MM.1S (cell line): ENCODE data around the gene LLPH.

Experiments
- DNase-seq: peaks from one replicate; pipeline ENCODE4 v3.0.0-alpha.2; 2015
- H2AFZ ChIP-seq: fragments of 300-600 bp; sonication (generic); 2 replicates; pipeline ENCODE4 v1.6.0; 2016; ENCODE audit warnings: antibody characterized with exemption, low read length
- H3F3A ChIP-seq: fragments of 300-600 bp; sonication (generic); 2 replicates; pipeline ENCODE4 v1.6.1; 2016; ENCODE audit warnings: mild to moderate bottlenecking, antibody characterized with exemption, low read length, moderate library complexity, mixed read lengths; ENCODE audit not compliant: insufficient read depth
- H3K27ac ChIP-seq: fragments of 300-600 bp; sonication (generic); 2 replicates; pipeline ENCODE4 v1.5.1; 2016; ENCODE audit warnings: mild to moderate bottlenecking, low read length
- H3K27me3 ChIP-seq: fragments of 300-600 bp; sonication (generic); replicated peaks from 2 replicates; pipeline ENCODE4 v1.6.0; 2016; ENCODE audit warnings: low read length; ENCODE audit not compliant: insufficient read depth
- H3K36me3 ChIP-seq: fragments of 300-600 bp; sonication (generic); replicated peaks from 2 replicates; pipeline ENCODE4 v1.6.1; 2016; ENCODE audit warnings: mild to moderate bottlenecking, low read length, mixed read lengths; ENCODE audit not compliant: insufficient read depth
- H3K4me1 ChIP-seq: fragments of 300-600 bp; sonication (generic); 2 replicates; pipeline ENCODE4 v1.6.1; 2016; ENCODE audit warnings: low read length, mixed read lengths
- H3K4me2 ChIP-seq: fragments of 300-600 bp; sonication (generic); 2 replicates; pipeline ENCODE4 v1.6.0; 2016; ENCODE audit warnings: low read depth, low read length
- H3K4me3 ChIP-seq: fragments of 300-600 bp; sonication (generic); 2 replicates; pipeline ENCODE4 v1.5.1; 2016; ENCODE audit warnings: low read length, mixed read lengths
- H3K79me2 ChIP-seq: fragments of 300-600 bp; sonication (generic); 2 replicates; pipeline ENCODE4 v1.6.1; 2016; ENCODE audit warnings: mixed run types, low read length, mixed read lengths
- H3K9ac ChIP-seq: fragments of 300-600 bp; sonication (generic); 2 replicates; pipeline ENCODE4 v1.6.1; 2016; ENCODE audit warnings: low read length, mixed read lengths
- H3K9me2 ChIP-seq: fragments of 300-600 bp; sonication (generic); replicated peaks from 2 replicates; pipeline ENCODE4 v1.6.1; 2016; ENCODE audit warnings: mild to moderate bottlenecking, low read length, mixed read lengths; ENCODE audit not compliant: insufficient read depth
- H3K9me3 ChIP-seq: fragments of 300-600 bp; sonication (generic); replicated peaks from 2 replicates; pipeline ENCODE4 v1.6.1; 2016; ENCODE audit warnings: mild to moderate bottlenecking, low read length, mixed read lengths; ENCODE audit not compliant: insufficient read depth
- H4K20me1 ChIP-seq: fragments of 300-600 bp; sonication (generic); 2 replicates; pipeline ENCODE4 v1.6.1; 2016; ENCODE audit warnings: mild to moderate bottlenecking, low read length, moderate library complexity, mixed read lengths; ENCODE audit not compliant: insufficient read depth
- CTCF ChIP-seq: fragments of 300-600 bp; sonication (generic); IDR thresholded peaks from 2 replicates; pipeline ENCODE4 v1.5.1; 2016; ENCODE audit warnings: antibody characterized with exemption, low read length, mixed read lengths
- EZH2 ChIP-seq: fragments of 300-600 bp; sonication (generic); optimal IDR thresholded peaks from 2 replicates; pipeline ENCODE3; 2017; ENCODE audit warnings: low read depth, mild to moderate bottlenecking, antibody characterized with exemption, low read length, mixed read lengths
- EZH2phosphoT487 ChIP-seq: fragments of 300-600 bp; sonication (generic); IDR thresholded peaks from 2 replicates; pipeline ENCODE4 v1.6.1; 2018; ENCODE audit warnings: antibody characterized with exemption, low read length

Gene LLPH

GRCh38 chr12:66087365-66087943 is 43.1 kb downstream of the LLPH start:
- no peak overlapping the region; the same call in 1 of the 2 replicates for H3K4me3 ChIP-seq

GRCh38 chr12:66085998-66086397 is 44.6 kb downstream of the LLPH start:
- Histone ChIP-seq H2AFZ (no peak overlapping the region), H3K79me2 (no peaks in the 10 kb centered on the region), H3K27me3 (no peaks in the 10 kb centered on the region), H3K9ac (no peak overlapping the region), H3K4me2 (no peak overlapping the region), H3K36me3 (no peaks in the 10 kb centered on the region), H3F3A (no peaks in the 10 kb centered on the region), H3K27ac (no peak overlapping the region), H4K20me1 (no peaks in the 10 kb centered on the region), H3K4me1 (no peaks in the 10 kb centered on the region), H3K9me3 (no peaks in the 10 kb centered on the region), H3K9me2 (no peaks in the 10 kb centered on the region), H3K4me3 (no peak overlapping the region)
- no peak for DNase-seq
- TF ChIP-seq EZH2phosphoT487 = no peak

More at GRCh38 chr12:66087365-66087943, 43.1 kb downstream of the LLPH start:
- no peak overlapping the region for H2AFZ ChIP-seq
- peak; percentile 60 for DNase-seq
- no peaks in the 10 kb centered on the region for H3K4me1 ChIP-seq
- H3K27ac ChIP-seq = no peak overlapping the region
- no peaks in the 10 kb centered on the region for H3K27me3 ChIP-seq
- TF ChIP-seq CTCF = peak; percentile 85
- no peak for TF ChIP-seq EZH2phosphoT487
- H3F3A ChIP-seq = no peaks in the 10 kb centered on the region
- peak overlapping the region; percentile 17; the same call in 1 of the 2 replicates for H3K4me2 ChIP-seq
- no peaks in the 10 kb centered on the region for H3K79me2 ChIP-seq
- H3K9me2 ChIP-seq = no peaks in the 10 kb centered on the region
- no peaks in the 10 kb centered on the region for H4K20me1 ChIP-seq
- H3K36me3 ChIP-seq = no peaks in the 10 kb centered on the region
- no peak overlapping the region for H3K9ac ChIP-seq
- H3K9me3 ChIP-seq = no peaks in the 10 kb centered on the region

- Histone ChIP-seq H3K4me1 (no peaks in the 10 kb centered on the region), H2AFZ (no peak overlapping the region), H3K9me2 (no peaks in the 10 kb centered on the region), H3K9ac (no peak overlapping the region), H3K27ac (no peak overlapping the region), H3F3A (no peaks in the 10 kb centered on the region), H3K27me3 (no peaks in the 10 kb centered on the region), H3K79me2 (no peaks in the 10 kb centered on the region), H4K20me1 (no peaks in the 10 kb centered on the region), H3K9me3 (no peaks in the 10 kb centered on the region), H3K4me3 (no peak overlapping the region), H3K36me3 (no peaks in the 10 kb centered on the region), H3K4me2 (no peak overlapping the region)
- no peak for TF ChIP-seq CTCF
- TF ChIP-seq EZH2phosphoT487 = no peak
- no peak for TF ChIP-seq EZH2
- no peak for DNase-seq
These were observed 45.3 kb downstream of the LLPH start for GRCh38 chr12:66085213-66085612.

GRCh38 chr12:66083766-66084165 is 46.8 kb downstream of the LLPH start:
- Histone ChIP-seq H3K4me2 (no peak overlapping the region), H4K20me1 (no peaks in the 10 kb centered on the region), H3K79me2 (no peaks in the 10 kb centered on the region), H3K36me3 (no peaks in the 10 kb centered on the region), H3K9me2 (no peaks in the 10 kb centered on the region), H3K4me1 (no peaks in the 10 kb centered on the region), H3K4me3 (no peak overlapping the region), H3K9me3 (no peaks in the 10 kb centered on the region), H3K9ac (no peak overlapping the region), H3K27ac (no peak overlapping the region), H3K27me3 (no peaks in the 10 kb centered on the region), H3F3A (no peaks in the 10 kb centered on the region), H2AFZ (no peak overlapping the region)
- TF ChIP-seq CTCF (no peak), EZH2 (no peak), EZH2phosphoT487 (no peak)
- DNase-seq = no peak
